Measurements from ENCODE around the gene SHLD1.
"Not testable (repeated sequence)": the region's sequence is repeated elsewhere in the genome, so short reads cannot be mapped to it uniquely, and the experiment has no call there.

The SHLD1 gene

DNA sequence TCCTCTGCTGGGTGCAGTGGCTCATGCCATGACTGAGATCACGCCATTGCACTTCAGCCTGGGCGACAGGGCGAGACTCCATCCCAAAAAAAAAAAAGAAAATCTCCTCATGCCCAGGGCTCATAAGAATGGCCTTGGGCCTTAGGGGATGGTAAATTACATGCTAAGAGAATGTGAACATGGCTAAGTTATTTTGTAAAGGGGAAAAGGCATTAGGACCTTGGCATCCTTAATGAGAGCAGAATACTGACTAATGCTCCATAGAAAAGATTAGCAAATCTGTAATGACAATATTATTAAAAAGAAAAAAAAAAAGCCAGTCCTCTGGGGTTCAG lies 12.6 kb upstream of the SHLD1 start:
- Histone ChIP-seq H3K9ac (ENCODE audit: low read length) (no peak overlapping the region), H3K4me3 (ENCODE audit: low read length) (no peak overlapping the region), H3K27me3 (replicated peaks; ENCODE audit: control insufficient read depth, insufficient read depth, low read length) (no peaks in the 10 kb centered on the region), H3K36me3 (ENCODE audit: control insufficient read depth, insufficient read depth, low read length, severe bottlenecking) (no peaks in the 10 kb centered on the region), H3K4me1 (ENCODE audit: control insufficient read depth, insufficient read depth, low read length) (peaks cover 2% of the 10 kb centered on the region), H3K9me3 (ENCODE audit: control insufficient read depth, low read length) (no peaks in the 10 kb centered on the region)
- no peak for DNase-seq (ENCODE audit: low read depth)

GRCh38 chr20:5737966-5738365 lies 12.2 kb upstream of the SHLD1 start:
- no peaks in the 10 kb centered on the region for H3K36me3 ChIP-seq (ENCODE audit: control insufficient read depth, insufficient read depth, low read length, severe bottlenecking)
- H3K9me3 ChIP-seq (ENCODE audit: control insufficient read depth, low read length), result no peaks in the 10 kb centered on the region
- H3K9ac ChIP-seq (ENCODE audit: low read length), result no peak overlapping the region
- no peak for DNase-seq (ENCODE audit: low read depth)
- peaks cover 2% of the 10 kb centered on the region for H3K4me1 ChIP-seq (ENCODE audit: control insufficient read depth, insufficient read depth, low read length)
- no peaks in the 10 kb centered on the region for H3K27me3 ChIP-seq (replicated peaks; ENCODE audit: control insufficient read depth, insufficient read depth, low read length)
- no peak overlapping the region for H3K4me3 ChIP-seq (ENCODE audit: low read length)

- H3K9ac ChIP-seq (ENCODE audit: low read length); H3K27me3 ChIP-seq (replicated peaks; ENCODE audit: control insufficient read depth, insufficient read depth, low read length); H3K4me1 ChIP-seq (ENCODE audit: control insufficient read depth, insufficient read depth, low read length); DNase-seq (ENCODE audit: low read depth); H3K9me3 ChIP-seq (ENCODE audit: control insufficient read depth, low read length); H3K36me3 ChIP-seq (ENCODE audit: control insufficient read depth, insufficient read depth, low read length, severe bottlenecking); H3K4me3 ChIP-seq (ENCODE audit: low read length): not testable (repeated sequence)
Observed at GRCh38 chr20:5740643-5741042, 9.6 kb upstream of the SHLD1 start.

- H3K9ac ChIP-seq (ENCODE audit: low read length), result no peak overlapping the region
- no peak overlapping the region for H3K4me3 ChIP-seq (ENCODE audit: low read length)
- no peaks in the 10 kb centered on the region for H3K27me3 ChIP-seq (replicated peaks; ENCODE audit: control insufficient read depth, insufficient read depth, low read length)
- peaks cover 2% of the 10 kb centered on the region for H3K4me1 ChIP-seq (ENCODE audit: control insufficient read depth, insufficient read depth, low read length)
- H3K36me3 ChIP-seq (ENCODE audit: control insufficient read depth, insufficient read depth, low read length, severe bottlenecking), result no peaks in the 10 kb centered on the region
- no peaks in the 10 kb centered on the region for H3K9me3 ChIP-seq (ENCODE audit: control insufficient read depth, low read length)
- peak; percentile 68 for DNase-seq (ENCODE audit: low read depth)
Observed at GRCh38 chr20:5741089-5741488, 9.1 kb upstream of the SHLD1 start.

GRCh38 chr20:5742041-5742440 lies 8.2 kb upstream of the SHLD1 start:
- peaks cover 2% of the 10 kb centered on the region for H3K4me1 ChIP-seq (ENCODE audit: control insufficient read depth, insufficient read depth, low read length)
- DNase-seq (ENCODE audit: low read depth), result no peak

GRCh38 chr20:5745416-5746030 lies 4.7 kb upstream of the SHLD1 start:
- Histone ChIP-seq H3K36me3 (ENCODE audit: control insufficient read depth, insufficient read depth, low read length, severe bottlenecking) (no peaks in the 10 kb centered on the region), H3K9ac (ENCODE audit: low read length) (no peak overlapping the region), H3K9me3 (ENCODE audit: control insufficient read depth, low read length) (no peaks in the 10 kb centered on the region), H3K4me1 (ENCODE audit: control insufficient read depth, insufficient read depth, low read length) (peaks cover 2% of the 10 kb centered on the region), H3K4me3 (ENCODE audit: low read length) (no peak overlapping the region), H3K27me3 (replicated peaks; ENCODE audit: control insufficient read depth, insufficient read depth, low read length) (no peaks in the 10 kb centered on the region)
- DNase-seq (ENCODE audit: low read depth), result no peak

More at GRCh38 chr20:5742041-5742440, 8.2 kb upstream of the SHLD1 start:
- Histone ChIP-seq H3K36me3 (ENCODE audit: control insufficient read depth, insufficient read depth, low read length, severe bottlenecking) (no peaks in the 10 kb centered on the region), H3K9ac (ENCODE audit: low read length) (no peak overlapping the region), H3K9me3 (ENCODE audit: control insufficient read depth, low read length) (no peaks in the 10 kb centered on the region), H3K4me3 (ENCODE audit: low read length) (no peak overlapping the region), H3K27me3 (replicated peaks; ENCODE audit: control insufficient read depth, insufficient read depth, low read length) (no peaks in the 10 kb centered on the region)

GRCh38 chr20:5746064-5746463 lies 4.1 kb upstream of the SHLD1 start:
- H3K27me3 ChIP-seq (replicated peaks; ENCODE audit: control insufficient read depth, insufficient read depth, low read length), result no peaks in the 10 kb centered on the region
- no peaks in the 10 kb centered on the region for H3K36me3 ChIP-seq (ENCODE audit: control insufficient read depth, insufficient read depth, low read length, severe bottlenecking)
- no peak overlapping the region for H3K9ac ChIP-seq (ENCODE audit: low read length)
- no peaks in the 10 kb centered on the region for H3K9me3 ChIP-seq (ENCODE audit: control insufficient read depth, low read length)
- H3K4me3 ChIP-seq (ENCODE audit: low read length), result no peak overlapping the region
- DNase-seq (ENCODE audit: low read depth), result no peak
- H3K4me1 ChIP-seq (ENCODE audit: control insufficient read depth, insufficient read depth, low read length), result peaks cover 3% of the 10 kb centered on the region

- H3K36me3 ChIP-seq (ENCODE audit: control insufficient read depth, insufficient read depth, low read length, severe bottlenecking), result no peaks in the 10 kb centered on the region
- H3K27me3 ChIP-seq (replicated peaks; ENCODE audit: control insufficient read depth, insufficient read depth, low read length), result no peaks in the 10 kb centered on the region
- H3K9ac ChIP-seq (ENCODE audit: low read length), result no peak overlapping the region
- H3K4me3 ChIP-seq (ENCODE audit: low read length), result no peak overlapping the region
- no peaks in the 10 kb centered on the region for H3K9me3 ChIP-seq (ENCODE audit: control insufficient read depth, low read length)
- H3K4me1 ChIP-seq (ENCODE audit: control insufficient read depth, insufficient read depth, low read length), result peaks cover 5% of the 10 kb centered on the region
- no peak for DNase-seq (ENCODE audit: low read depth)
Observed at GRCh38 chr20:5748246-5748645, 2.0 kb upstream of the SHLD1 start.

DNA sequence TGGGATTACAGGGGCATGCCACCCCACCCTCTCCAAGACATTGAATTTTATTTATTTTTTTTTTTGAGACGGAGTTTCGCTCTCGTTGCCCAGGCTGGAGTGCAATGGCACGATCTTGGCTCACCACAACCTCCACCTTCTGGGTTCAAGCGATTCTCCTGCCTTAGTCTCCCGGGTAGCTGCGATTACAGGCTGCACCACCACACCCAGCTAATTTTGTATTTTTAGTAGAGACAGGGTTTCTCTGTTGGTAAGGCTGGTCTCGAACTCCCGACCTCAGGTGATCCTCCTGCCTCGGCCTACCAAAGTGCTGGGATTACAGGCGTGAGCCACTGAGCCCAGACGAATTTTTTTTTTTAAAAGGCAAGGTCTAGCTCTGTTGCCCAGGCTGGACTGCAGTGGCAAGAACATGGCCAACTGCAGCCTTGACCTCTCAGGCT lies 669 bp upstream of the SHLD1 start:
- H3K9me3 ChIP-seq (ENCODE audit: control insufficient read depth, low read length); H3K27me3 ChIP-seq (replicated peaks; ENCODE audit: control insufficient read depth, insufficient read depth, low read length); H3K4me3 ChIP-seq (ENCODE audit: low read length); DNase-seq (ENCODE audit: low read depth); H3K36me3 ChIP-seq (ENCODE audit: control insufficient read depth, insufficient read depth, low read length, severe bottlenecking); H3K9ac ChIP-seq (ENCODE audit: low read length); H3K4me1 ChIP-seq (ENCODE audit: control insufficient read depth, insufficient read depth, low read length): not testable (repeated sequence)

- Histone ChIP-seq H3K36me3 (ENCODE audit: control insufficient read depth, insufficient read depth, low read length, severe bottlenecking) (no peaks in the 10 kb centered on the region), H3K4me1 (ENCODE audit: control insufficient read depth, insufficient read depth, low read length) (peaks cover 5% of the 10 kb centered on the region), H3K9ac (ENCODE audit: low read length) (no peak overlapping the region), H3K4me3 (ENCODE audit: low read length) (no peak overlapping the region), H3K9me3 (ENCODE audit: control insufficient read depth, low read length) (no peaks in the 10 kb centered on the region), H3K27me3 (replicated peaks; ENCODE audit: control insufficient read depth, insufficient read depth, low read length) (no peaks in the 10 kb centered on the region)
- no peak for DNase-seq (ENCODE audit: low read depth)
Observed at GRCh38 chr20:5751856-5752255, 1.7 kb downstream of the SHLD1 start.

DNA sequence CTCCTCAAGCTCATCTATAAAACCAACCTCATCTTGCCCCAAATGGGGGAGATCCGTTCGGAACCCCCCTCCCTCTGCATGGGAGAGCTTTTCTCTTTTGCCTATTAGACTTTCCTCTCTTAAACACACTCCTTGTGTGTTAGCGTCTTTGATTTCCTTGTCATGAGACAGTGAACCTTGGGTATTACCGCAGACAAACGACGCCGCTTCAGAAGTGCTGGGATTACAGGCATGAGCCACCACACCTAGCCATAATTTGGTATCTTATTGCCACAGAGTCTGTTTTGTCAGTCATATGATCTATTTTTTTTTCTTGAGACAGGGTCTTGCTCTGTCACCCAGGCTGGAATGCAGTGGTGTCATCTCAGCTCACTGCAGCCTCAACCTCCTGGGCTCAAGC lies 3.6 kb downstream of the SHLD1 start:
- Histone ChIP-seq H3K36me3 (ENCODE audit: control insufficient read depth, insufficient read depth, low read length, severe bottlenecking) (no peaks in the 10 kb centered on the region), H3K27me3 (replicated peaks; ENCODE audit: control insufficient read depth, insufficient read depth, low read length) (no peaks in the 10 kb centered on the region), H3K4me3 (ENCODE audit: low read length) (no peak overlapping the region), H3K9ac (ENCODE audit: low read length) (no peak overlapping the region), H3K9me3 (ENCODE audit: control insufficient read depth, low read length) (no peaks in the 10 kb centered on the region), H3K4me1 (ENCODE audit: control insufficient read depth, insufficient read depth, low read length) (peaks cover 5% of the 10 kb centered on the region)
- DNase-seq (ENCODE audit: low read depth), result no peak

GRCh38 chr20:5757949-5758348 lies 7.7 kb downstream of the SHLD1 start:
- no peaks in the 10 kb centered on the region for H3K4me1 ChIP-seq (ENCODE audit: control insufficient read depth, insufficient read depth, low read length)
- no peak overlapping the region for H3K4me3 ChIP-seq (ENCODE audit: low read length)
- no peaks in the 10 kb centered on the region for H3K27me3 ChIP-seq (replicated peaks; ENCODE audit: control insufficient read depth, insufficient read depth, low read length)
- no peaks in the 10 kb centered on the region for H3K9me3 ChIP-seq (ENCODE audit: control insufficient read depth, low read length)
- H3K9ac ChIP-seq (ENCODE audit: low read length), result no peak overlapping the region
- no peak for DNase-seq (ENCODE audit: low read depth)
- peaks cover 2% of the 10 kb centered on the region for H3K36me3 ChIP-seq (ENCODE audit: control insufficient read depth, insufficient read depth, low read length, severe bottlenecking)

Measured in adipocyte (in vitro differentiated cells).